ENCODE data around the gene SPIRE1. TPM values are rescaled to one million over a fixed set of nuclear protein-coding genes. Genes with fewer than 3 reads are reported as not detected.

SPIRE1 gene
- total and polyA plus RNA-seq, 9 donors: 7.9 to 30.2 (median 20.4) TPM

GRCh38 chr18:12580630-12581342 is 77.1 kb downstream of the SPIRE1 start:
- Histone ChIP-seq H3K4me1 (ENCODE audit: insufficient read depth) (no peaks in the 10 kb centered on the region), H3K36me3 (no peaks in the 10 kb centered on the region), H3K27ac (no peak overlapping the region), H3K9me3 (no peaks in the 10 kb centered on the region), H3K4me3 (no peak overlapping the region), H3K27me3 (no peaks in the 10 kb centered on the region)
- no peak for DNase-seq
- intact Hi-C loops (cut with DNase I): no loop called here
- WGBS, 3 donors: 97 to 99% (median 97%) methylated on average over 9 of the region's 9 CpGs
- TF ChIP-seq POLR2A (IDR thresholded peaks at IDR 0.05): no peak
- TF ChIP-seq, protein P1, sequence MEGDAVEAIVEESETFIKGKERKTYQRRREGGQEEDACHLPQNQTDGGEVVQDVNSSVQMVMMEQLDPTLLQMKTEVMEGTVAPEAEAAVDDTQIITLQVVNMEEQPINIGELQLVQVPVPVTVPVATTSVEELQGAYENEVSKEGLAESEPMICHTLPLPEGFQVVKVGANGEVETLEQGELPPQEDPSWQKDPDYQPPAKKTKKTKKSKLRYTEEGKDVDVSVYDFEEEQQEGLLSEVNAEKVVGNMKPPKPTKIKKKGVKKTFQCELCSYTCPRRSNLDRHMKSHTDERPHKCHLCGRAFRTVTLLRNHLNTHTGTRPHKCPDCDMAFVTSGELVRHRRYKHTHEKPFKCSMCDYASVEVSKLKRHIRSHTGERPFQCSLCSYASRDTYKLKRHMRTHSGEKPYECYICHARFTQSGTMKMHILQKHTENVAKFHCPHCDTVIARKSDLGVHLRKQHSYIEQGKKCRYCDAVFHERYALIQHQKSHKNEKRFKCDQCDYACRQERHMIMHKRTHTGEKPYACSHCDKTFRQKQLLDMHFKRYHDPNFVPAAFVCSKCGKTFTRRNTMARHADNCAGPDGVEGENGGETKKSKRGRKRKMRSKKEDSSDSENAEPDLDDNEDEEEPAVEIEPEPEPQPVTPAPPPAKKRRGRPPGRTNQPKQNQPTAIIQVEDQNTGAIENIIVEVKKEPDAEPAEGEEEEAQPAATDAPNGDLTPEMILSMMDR (IDR thresholded peaks at IDR 0.05): no peak
- no peak for TF ChIP-seq EP300 (IDR thresholded peaks at IDR 0.05)

GRCh38 chr18:12579775-12580174 is 78.1 kb downstream of the SPIRE1 start:
- Histone ChIP-seq H3K4me3 (no peak overlapping the region), H3K27me3 (no peaks in the 10 kb centered on the region), H3K4me1 (ENCODE audit: insufficient read depth) (no peaks in the 10 kb centered on the region), H3K36me3 (no peaks in the 10 kb centered on the region), H3K9me3 (no peaks in the 10 kb centered on the region), H3K27ac (no peak overlapping the region)
- 40 to 74% (median 70%) methylated on average over 2 of the region's 2 CpGs for WGBS, 3 donors
- TF ChIP-seq, protein P1 (IDR thresholded peaks at IDR 0.05): no peak
- TF ChIP-seq POLR2A (IDR thresholded peaks at IDR 0.05): no peak
- TF ChIP-seq EP300 (IDR thresholded peaks at IDR 0.05): no peak
- DNase-seq: no peak
- intact Hi-C loops (cut with DNase I): no loop called here

GRCh38 chr18:12577848-12578247 is 80.1 kb downstream of the SPIRE1 start:
- no peaks in the 10 kb centered on the region for H3K9me3 ChIP-seq
- intact Hi-C loops (cut with DNase I): no loop called here
- no peak for DNase-seq
- 94 to 99% (median 98%) methylated on average over 1 of the region's 1 CpG for WGBS, 3 donors
- no peaks in the 10 kb centered on the region for H3K36me3 ChIP-seq
- no peaks in the 10 kb centered on the region for H3K27me3 ChIP-seq
- TF ChIP-seq EP300 (IDR thresholded peaks at IDR 0.05): no peak
- no peak for TF ChIP-seq POLR2A (IDR thresholded peaks at IDR 0.05)
- TF ChIP-seq, protein P1 (IDR thresholded peaks at IDR 0.05): no peak
- no peak overlapping the region for H3K4me3 ChIP-seq
- no peak overlapping the region for H3K27ac ChIP-seq
- no peaks in the 10 kb centered on the region for H3K4me1 ChIP-seq (ENCODE audit: insufficient read depth)

DNA sequence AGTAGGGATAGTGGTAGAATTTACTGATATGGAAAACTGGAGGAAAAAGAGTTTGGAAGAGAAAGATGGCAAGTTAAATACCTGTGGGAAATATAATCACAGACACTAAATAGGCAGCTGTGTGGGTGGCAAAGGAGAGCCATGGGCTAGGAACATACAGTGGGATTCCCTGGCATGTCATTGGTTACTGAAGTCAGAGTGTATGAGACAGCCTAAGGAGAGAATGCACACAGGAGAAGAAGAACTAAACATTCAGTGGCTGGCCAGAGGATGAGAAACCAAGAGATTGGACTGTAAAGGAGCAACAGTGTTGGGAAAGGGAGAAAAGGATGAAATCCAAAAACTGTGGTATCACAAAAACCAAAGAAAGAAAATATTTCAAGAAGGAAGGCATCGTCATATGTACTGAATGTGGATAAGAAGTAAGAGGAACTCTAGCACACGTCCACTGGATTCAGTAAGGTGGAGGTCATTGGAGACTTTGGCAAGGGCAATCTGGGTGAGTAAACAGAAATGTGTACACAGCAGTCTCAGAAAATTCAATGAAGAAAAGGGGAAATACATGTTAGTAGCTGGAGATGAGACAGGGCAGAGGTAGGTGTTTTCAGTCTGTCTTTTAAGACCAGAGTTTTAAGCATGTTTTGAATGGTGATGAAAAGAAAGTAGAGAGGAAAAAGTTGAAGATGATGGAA is 83.3 kb downstream of the SPIRE1 start:
- no peaks in the 10 kb centered on the region for H3K27me3 ChIP-seq
- 69 to 77% (median 72%) methylated on average over 2 of the region's 2 CpGs for WGBS, 3 donors
- intact Hi-C loops (cut with DNase I): no loop called here
- no peaks in the 10 kb centered on the region for H3K4me1 ChIP-seq (ENCODE audit: insufficient read depth)
- no peaks in the 10 kb centered on the region for H3K36me3 ChIP-seq
- no peak overlapping the region for H3K27ac ChIP-seq
- no peak for DNase-seq
- H3K9me3 ChIP-seq: no peaks in the 10 kb centered on the region
- no peak overlapping the region for H3K4me3 ChIP-seq
- TF ChIP-seq POLR2A (IDR thresholded peaks at IDR 0.05) (no peak), EP300 (IDR thresholded peaks at IDR 0.05) (no peak)
- TF ChIP-seq, protein P1 (IDR thresholded peaks at IDR 0.05): no peak

Measured in ovary (tissue), 9 donors.